ENCODE measurements around the gene PKNOX1. TPM values are rescaled to one million over a fixed set of nuclear protein-coding genes. Genes with fewer than 3 reads are reported as not detected.
"Not testable (repeated sequence)": the region's sequence is repeated elsewhere in the genome, so short reads cannot be mapped to it uniquely, and the experiment has no call there.

PKNOX1 gene
- total RNA-seq, 1 donor from 2014 or later: 6.7 TPM

DNA sequence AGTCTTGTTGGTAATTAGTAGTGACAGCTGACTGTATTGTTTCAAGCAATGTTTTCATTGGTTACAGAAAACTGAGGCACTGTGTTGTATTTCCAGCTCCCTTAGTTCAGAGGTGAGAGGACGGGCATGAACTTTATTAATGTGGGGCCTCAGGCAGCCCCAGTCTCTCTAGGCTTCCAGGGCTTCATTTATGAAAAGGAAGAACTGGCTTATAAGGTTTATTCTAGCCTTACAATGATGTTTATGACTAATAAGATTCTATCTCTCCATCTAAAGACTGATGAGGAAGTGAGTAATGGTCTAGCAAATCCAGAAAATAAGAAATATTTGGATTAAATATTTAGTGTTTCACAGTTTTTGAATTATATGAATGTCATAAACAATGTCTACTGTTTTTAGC, 59.7 kb downstream of the PKNOX1 start:
- DNase-seq (no peak), ATAC-seq (ENCODE audit: poor library complexity) (no peak)
- intact Hi-C loops (cut with DNase I): no loop called here

DNA sequence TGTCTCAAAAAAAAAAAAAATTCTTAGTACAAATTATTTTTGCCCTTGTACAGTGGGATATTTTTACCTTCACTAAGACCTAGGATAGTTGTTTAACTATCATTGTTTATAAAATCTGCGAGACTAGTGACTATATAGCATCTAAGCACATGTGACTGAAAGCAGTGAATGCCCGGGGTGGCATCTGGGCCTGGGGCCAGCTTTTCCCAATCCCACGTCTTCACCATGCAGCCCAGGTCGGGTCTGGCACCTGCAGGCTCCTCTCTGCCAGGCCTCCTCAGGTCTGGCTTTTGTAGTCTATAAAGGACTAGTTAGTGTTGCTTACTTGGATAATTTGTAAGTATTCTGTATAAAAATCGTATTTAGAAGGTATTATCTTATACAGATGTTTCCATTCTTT, 60.5 kb downstream of the PKNOX1 start:
- peak; percentile 46 for ATAC-seq (ENCODE audit: poor library complexity)
- no peak for DNase-seq

DNA sequence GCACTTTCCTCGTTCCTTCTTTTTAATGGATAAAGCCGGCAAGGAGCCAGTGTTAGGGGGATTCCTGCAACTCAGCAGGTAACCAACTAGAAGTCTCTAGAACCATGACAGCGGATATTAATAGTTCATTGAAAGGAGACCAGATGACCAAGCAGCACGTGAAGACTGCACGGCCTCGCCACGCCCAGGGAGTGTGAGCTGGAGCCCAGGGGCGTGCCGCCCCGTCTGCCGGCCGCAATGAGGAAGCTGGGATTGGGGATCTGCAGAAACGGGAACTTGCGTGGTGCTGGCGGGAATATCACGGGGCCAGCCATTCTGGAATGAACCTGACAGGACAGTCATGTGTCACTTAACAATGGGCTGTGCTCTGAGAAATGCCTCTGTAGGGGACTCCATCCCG, 62.5 kb downstream of the PKNOX1 start:
- intact Hi-C loops (cut with DNase I): not testable (repeated sequence)
- DNase-seq (peak; percentile 80), ATAC-seq (ENCODE audit: poor library complexity) (peak; percentile 60)

More for the DNA sequence above, 60.5 kb downstream of the PKNOX1 start:
- intact Hi-C loops (cut with DNase I): no loop called here

DNA sequence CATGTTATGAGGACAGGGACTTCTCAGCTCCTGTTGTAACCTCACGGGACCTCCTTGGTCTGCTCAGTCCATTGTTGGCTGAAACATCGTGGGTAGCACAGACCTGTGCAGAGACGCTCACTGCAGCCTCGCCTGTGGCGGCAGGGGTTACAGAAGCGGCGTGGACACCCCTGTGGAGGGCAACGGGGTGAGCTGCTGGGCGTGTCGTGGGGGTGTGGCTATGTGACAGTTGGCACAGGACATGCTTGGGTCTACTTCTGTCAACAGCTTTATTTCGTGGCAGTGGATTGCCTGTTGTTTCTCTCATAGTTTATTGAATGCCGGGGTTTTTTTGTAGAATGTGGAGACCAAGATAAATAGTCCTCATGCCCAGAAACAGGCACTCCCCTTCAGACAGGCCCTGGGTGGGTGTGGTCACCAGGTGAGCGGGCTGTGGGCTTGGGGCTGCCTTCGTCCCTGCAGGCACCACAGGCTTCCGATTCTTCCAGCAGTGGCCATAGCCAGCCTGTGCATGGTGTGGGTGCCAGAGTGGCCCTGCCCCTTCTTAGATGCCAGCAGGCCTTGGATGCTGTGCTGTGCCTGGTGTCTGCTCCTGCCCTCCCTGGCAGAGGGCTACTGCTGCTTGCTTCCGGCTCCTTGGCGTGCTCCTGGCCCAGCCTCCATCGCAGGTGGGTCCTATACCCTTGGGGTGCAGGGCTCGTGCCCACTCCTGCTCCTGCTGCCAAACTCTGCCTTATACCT, 63.7 kb downstream of the PKNOX1 start:
- intact Hi-C loops (cut with DNase I); DNase-seq: not testable (repeated sequence)
- peak; percentile 26 for ATAC-seq (ENCODE audit: poor library complexity)

DNA sequence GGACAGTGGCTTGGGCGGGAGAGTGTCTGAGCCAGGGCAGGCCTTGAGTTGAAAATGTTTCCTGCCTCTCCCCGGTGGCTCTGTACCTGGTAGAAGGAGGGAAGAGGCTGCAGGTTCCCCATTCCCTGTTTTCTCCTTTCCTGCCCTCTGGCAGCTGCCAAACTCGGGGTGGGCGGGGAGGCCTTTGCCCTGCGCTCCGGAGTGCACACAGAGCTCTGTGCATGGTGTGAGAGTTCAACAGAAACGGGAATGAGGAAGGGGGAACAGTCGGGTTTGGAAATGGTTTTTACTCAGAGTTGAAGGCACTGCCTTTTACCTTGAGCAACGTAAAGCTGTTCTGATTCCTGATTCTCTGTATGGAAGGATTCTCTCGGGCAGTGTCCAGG, 64.3 kb downstream of the PKNOX1 start:
- DNase-seq; ATAC-seq (ENCODE audit: poor library complexity); intact Hi-C loops (cut with DNase I): not testable (repeated sequence)

DNA sequence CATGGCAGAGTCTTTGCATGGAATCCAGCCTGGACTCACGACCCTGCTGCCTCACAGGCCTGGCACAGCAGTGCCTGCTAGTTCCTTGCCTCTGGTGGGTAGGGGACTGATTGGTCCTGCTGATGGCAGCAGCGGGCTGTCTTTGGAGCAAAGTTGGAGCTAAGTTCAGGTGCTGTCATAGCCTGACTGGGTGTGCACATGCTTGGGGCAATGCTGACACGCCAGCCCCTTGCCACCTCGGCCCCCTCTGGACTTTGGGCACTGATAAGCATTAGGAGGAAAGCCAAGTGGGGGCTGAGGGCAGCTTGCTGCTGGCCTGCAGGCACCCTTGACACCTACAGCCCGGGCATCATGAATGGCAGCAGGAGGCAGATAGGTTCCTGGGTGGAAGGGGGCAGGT, 67.8 kb downstream of the PKNOX1 start:
- intact Hi-C loops (cut with DNase I); ATAC-seq (ENCODE audit: poor library complexity); DNase-seq: not testable (repeated sequence)

DNA sequence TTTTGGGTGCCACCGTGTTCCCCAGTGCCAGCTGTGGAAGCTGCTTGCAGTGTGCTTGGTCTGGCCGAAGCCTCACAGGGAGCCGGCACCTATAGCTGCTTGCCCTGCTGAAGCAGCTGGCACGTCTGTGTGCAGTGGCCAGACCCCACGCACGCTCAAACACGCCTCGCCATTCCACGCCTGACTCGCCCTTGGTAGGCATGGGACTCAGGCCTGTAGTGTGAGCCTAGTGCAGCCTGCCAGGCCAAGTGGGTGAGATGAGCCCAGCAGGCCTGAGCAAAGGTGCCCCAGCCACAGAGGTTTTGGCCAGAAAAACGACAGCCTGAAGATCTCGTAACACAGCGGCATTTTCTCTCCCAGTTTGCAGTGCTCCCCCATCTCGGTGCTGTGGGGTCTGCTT, 68.9 kb downstream of the PKNOX1 start:
- DNase-seq; intact Hi-C loops (cut with DNase I); ATAC-seq (ENCODE audit: poor library complexity): not testable (repeated sequence)

DNA sequence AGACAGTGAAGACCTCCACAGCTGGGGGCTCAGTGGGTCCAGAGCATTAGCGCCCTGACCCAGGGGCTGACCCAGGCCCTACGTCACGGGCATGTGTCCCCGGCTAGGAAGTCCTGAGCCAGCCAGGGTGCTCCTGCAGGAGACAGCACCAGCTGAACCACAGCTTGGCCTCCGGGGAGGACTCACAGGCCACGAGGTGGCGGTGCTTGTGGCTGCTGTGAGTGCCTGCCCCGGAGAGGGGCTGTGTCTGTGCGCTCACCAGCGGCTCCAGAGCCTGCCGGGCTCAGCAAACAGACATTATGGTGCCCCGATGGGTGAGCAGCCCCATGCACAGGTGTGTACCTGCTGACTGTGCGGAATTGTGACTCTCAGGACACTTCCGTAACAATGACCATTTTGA, 70.2 kb downstream of the PKNOX1 start:
- not testable (repeated sequence) for DNase-seq

DNA sequence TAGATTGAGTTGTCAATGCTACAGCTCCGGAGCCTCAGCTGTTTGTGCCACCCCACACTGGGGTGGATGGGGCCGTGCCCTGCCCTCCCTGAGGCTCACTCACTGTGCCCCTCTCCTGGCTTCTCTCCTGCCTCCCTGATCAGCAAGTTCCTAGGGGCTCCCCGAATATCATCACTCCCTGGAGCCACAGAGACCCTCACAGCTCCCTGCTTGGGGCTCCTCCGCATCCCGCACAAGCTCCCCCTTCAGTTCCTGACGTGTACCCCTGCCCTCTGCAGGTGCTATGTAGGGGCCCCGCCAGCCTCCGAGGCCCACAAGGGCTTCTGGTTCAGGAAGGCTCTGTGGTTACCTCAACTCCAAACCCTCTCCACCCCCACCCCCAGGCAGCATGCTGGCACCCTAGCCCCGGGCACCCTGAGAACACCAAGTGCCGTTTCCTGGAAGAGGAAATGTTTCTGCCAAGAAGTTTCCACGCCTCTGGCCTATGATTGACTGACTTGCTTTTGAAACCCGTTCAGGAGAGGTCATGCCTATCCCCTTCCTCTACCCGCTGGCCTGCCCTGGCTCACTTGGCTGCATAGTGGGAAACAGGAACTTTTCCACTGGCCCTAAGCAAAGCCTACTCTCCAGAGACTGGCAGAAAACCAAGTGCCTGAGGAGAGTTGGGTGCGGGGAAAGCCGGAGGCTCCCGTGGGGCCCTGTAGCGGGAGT, 71.0 kb downstream of the PKNOX1 start:
- DNase-seq; intact Hi-C loops (cut with DNase I): not testable (repeated sequence)
- ATAC-seq (ENCODE audit: poor library complexity): peak; percentile 89

More for the DNA sequence above, 70.2 kb downstream of the PKNOX1 start:
- intact Hi-C loops (cut with DNase I); ATAC-seq (ENCODE audit: poor library complexity): not testable (repeated sequence)

DNA sequence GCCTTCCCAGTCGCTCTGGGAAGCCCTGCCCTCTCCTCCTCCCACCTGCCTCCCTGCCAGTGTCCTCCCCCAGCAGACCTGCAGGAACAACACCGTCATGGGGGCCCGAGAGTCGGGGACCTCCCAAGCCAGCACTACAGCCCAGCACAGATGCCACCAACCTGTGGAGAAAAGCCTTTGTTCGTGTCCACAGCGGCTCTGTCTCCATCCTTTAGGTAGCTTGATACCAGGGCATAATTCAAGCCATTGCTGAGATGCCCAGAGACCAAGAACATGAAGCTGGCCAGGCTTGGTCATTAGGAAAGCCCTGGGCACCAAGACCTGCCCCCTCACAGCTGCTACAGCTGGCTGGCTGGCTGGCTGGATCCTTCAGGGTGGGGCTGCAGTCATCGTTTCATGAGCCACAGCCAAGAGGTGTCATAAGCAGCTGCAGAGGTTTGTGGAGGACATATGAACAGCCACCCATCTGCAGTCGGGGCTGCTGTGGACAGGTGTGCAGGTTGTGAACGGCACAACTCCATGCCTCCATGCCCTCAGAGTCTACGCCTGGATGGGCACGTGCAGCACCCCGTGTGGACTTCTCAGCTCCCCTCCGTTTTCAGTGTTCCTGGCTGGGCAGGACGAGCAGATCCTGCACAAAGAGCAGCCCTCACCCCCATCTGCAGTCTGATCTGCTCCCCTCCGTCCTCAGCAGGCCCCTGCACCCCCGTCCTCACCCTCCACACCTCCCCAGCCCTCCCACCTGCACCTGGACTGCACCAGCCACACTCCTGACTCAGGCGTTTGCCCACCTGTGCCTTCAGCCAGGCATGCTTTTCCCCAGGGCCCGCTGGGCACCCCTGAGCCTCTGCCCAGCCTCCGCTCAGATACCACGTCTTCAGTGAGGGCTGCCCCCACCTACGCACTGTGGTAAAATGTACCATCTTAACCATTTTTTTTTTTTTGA, 71.8 kb downstream of the PKNOX1 start:
- DNase-seq (peak; percentile 31), ATAC-seq (ENCODE audit: poor library complexity) (peak; percentile 30)
- intact Hi-C loops (cut with DNase I): not testable (repeated sequence)

DNA sequence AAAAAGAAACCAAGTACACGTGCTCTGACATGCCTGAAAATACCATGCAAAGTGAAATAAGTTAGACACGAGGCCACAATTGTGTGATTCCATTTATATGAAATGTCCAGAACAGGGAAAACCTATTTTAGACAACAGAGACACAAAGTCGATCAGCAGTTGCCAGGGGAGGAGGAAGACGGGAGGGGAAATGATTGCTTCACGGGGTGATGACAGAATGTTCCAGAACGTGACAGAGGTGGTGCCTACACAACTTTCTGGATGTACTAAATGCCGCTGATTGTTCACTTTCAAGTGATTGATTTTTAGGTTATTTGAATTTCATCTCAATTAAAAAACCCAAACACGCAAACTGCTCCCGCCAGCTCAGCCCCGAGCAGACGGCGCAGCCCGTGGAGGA, 78.8 kb downstream of the PKNOX1 start:
- ATAC-seq (ENCODE audit: poor library complexity); intact Hi-C loops (cut with DNase I); DNase-seq: not testable (repeated sequence)

DNA sequence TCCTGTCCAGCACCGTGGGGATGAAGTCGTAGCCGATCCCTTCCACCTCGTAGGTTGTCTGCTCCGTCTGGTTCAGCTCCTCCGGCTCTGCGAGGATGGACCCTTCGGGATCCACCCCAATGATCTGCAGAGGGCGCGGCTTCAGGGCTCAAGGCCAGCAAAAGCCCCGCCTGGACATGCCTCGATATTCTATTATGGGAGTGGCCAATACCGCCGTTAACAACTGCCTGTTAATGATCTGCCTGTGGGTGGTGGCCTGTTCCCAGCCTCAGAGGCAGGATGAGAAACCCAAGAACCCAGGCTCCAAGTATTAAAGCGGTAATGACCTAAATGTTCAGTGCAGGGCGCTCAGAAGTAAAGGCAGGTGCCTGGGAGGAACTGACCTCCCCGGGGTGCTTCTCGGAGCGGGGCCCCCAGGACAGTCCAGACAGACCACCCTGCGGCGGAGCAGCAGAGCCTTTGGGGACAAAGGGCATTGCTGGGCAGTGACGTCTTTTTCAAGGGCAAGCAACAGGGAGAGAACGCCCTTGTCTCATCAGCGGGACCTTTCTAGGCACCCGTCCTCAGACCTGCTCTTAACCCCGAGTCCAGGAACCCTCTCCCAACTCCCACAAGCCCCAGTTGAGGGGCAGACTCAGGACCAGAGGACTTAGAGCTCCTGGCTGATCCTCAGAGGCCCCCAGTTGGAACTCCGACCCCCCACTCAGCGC, 88.7 kb downstream of the PKNOX1 start:
- DNase-seq; intact Hi-C loops (cut with DNase I); ATAC-seq (ENCODE audit: poor library complexity): not testable (repeated sequence)

DNA sequence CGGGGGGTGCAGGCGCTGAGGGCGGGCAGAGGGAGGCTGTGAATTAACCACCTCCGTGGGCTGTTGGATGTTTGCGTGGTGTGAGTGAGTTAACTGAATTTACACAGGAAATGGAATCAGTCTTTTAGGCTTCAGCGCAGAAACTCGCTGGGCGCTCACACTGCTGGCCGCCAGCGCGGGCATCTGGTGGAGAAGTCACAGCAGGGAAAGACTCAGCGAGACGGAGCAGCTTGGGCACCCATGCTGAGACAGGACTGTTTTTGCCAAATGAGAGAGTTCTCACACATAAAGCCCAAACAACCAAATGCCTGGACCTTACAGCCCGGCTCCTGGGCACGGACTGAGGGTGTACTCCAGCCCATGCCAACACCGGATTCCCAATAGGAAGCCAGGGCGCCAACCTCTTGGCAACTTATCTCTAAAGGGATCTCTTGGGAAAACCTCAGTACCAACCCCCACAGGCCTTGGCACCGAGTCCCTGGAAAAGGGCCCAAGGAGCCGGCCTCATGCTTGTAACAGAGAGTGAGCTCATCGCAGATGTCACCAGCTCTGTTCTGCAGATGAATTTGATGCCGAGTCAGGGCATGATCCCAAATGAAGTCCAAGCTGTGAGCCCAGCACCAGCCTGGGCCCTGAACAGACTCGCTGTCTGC, 90.0 kb downstream of the PKNOX1 start:
- intact Hi-C loops (cut with DNase I); ATAC-seq (ENCODE audit: poor library complexity); DNase-seq: not testable (repeated sequence)

DNA sequence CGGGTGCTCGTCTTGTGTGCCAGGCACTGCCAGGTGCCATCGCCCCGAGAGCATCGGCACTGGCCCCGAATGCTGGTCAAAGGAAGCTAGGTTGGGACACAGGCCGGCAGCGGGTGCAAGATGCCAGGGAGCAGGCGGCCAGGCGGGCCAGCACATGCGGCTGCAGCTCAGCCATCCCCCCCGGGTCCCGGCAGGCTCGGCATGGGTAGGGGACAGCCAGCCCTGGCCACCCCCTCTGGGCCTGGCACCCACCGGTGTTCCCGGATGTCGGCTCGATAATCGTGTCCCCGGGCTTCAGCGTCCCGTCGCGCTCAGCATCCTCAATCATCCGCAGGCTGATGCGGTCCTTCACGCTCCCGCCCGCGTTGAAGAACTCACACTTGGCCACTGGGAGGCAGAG, 91.6 kb downstream of the PKNOX1 start:
- intact Hi-C loops (cut with DNase I); ATAC-seq (ENCODE audit: poor library complexity); DNase-seq: not testable (repeated sequence)

DNA sequence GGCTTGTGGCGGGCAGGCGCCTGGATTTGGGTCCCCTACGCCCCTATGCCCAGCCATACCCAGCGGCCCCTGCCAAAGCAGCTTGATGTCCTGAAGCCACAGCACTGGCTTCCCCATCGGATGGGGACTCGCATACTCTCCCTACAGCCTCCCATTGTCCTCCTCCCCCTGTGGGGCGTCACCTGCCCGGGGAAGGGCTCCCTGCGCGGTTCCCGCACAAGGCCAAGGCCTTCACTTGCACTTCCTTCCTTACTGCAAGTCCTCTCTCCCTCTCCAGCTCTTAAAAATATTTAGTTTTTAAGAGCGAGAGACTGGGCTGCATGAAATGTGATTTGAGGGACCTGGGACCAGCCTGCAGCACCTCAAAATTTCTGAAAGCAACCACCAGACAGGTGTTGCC, 92.3 kb downstream of the PKNOX1 start:
- intact Hi-C loops (cut with DNase I); ATAC-seq (ENCODE audit: poor library complexity); DNase-seq: not testable (repeated sequence)

DNA sequence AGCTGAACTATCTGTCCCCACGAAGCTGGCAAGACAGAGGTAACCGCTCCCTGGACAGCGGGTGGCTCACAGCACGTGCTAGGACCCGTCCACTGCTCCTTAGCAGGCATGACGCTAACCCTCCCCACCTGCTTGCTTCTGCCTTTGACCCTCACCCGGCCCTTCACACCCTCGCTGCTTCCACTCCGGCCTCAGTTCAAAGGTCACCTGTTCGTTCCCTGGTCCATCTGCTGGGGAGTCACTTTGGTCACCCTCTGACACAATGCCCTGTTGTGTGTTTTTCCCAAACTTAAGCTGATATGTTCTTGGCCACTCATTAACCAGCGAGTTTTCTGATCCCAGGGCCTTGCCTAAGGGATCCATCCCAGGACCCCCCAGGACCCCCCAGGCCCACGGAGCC, 93.7 kb downstream of the PKNOX1 start:
- DNase-seq; ATAC-seq (ENCODE audit: poor library complexity); intact Hi-C loops (cut with DNase I): not testable (repeated sequence)

DNA sequence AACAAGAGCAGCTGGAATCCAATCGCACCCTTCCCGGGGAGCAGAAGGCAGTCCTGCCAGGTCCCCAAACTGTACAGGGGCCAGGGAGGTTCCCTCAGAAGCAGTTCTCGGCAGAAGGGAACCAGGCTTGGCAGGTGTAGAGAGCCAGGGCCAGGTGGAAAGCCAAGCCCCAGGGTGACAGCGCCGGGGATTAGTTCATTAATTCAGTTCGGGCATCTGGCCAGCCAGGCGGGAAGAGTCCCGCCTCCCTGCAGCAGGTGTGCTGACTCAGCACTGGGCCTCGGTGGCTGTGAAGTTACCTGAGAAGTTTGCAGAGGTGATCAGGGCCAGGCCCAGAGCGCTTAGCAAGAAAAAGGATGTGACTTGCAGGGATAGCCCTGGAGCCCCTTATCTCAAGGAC, 95.3 kb downstream of the PKNOX1 start:
- intact Hi-C loops (cut with DNase I); DNase-seq; ATAC-seq (ENCODE audit: poor library complexity): not testable (repeated sequence)

DNA sequence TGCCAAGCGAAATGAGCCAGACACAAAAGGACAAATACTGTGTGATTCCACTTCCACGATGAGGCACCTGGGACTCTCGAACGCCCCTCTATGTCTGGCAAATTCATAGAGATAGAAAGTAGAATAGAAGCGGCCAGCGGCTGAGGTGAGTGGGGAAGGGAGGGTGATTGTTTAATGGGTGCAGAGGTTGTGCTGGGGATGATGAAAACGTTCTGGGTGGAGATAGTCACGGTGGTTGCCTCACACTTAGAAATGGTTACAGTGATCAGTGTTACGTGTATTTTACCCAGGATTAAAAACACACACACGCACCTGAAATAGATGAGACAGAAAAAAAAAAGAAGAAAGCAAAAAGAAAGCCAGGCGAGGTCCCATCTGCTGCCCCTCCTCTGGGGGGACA, 98.4 kb downstream of the PKNOX1 start:
- intact Hi-C loops (cut with DNase I); ATAC-seq (ENCODE audit: poor library complexity); DNase-seq: not testable (repeated sequence)

Measured in Right ventricle myocardium superior (tissue), 1 donor.